Tibial nerve (tissue), 4 donors: ENCODE results near the gene BSPRY. TPM values are rescaled to one million over a fixed set of nuclear protein-coding genes. Genes with fewer than 3 reads are reported as not detected.
"Not testable (repeated sequence)": the region's sequence is repeated elsewhere in the genome, so short reads cannot be mapped to it uniquely, and the experiment has no call there.

Experiments
- DNase-seq, 2 donors: peaks; one replicate each; pipeline ENCODE4 v3.0.0-alpha.2; 2019; ENCODE audit warnings: low spot score in 2 of 2
- H3K27ac ChIP-seq, 4 donors: fragments of 200-600 bp; sonication (generic) in 3 of 4; one replicate each; pipeline ENCODE4 v1.5.1; 2017 to 2019; ENCODE audit warnings: mild to moderate bottlenecking in 1 of 4
- H3K27me3 ChIP-seq, 2 donors: fragments of 200-600 bp; sonication (generic) in 1 of 2; one replicate each; pipeline versions ENCODE4 v1.5.1 to v1.6.0; 2017 to 2019
- H3K36me3 ChIP-seq, 3 donors: fragments of 200-600 bp; sonication (generic); one replicate each; pipeline ENCODE4 v1.5.1; 2018 to 2019
- H3K4me1 ChIP-seq, 4 donors: fragments of 200-600 bp; sonication (generic) in 3 of 4; one replicate each; pipeline ENCODE4 v1.5.1; 2017 to 2019
- H3K4me3 ChIP-seq, 4 donors: fragments of 200-600 bp; sonication (generic) in 3 of 4; one replicate each; pipeline ENCODE4 v1.5.1; 2017 to 2019; ENCODE audit warnings: mild to moderate bottlenecking in 1 of 4, moderate library complexity in 1 of 4
- H3K9me3 ChIP-seq, 4 donors: fragments of 200-600 bp; sonication (generic) in 3 of 4; one replicate each; pipeline ENCODE4 v1.5.1; 2017 to 2019
- EP300 ChIP-seq, 2 donors: sonication (generic); formaldehyde crosslinking; IDR thresholded peaks; one replicate each; pipeline ENCODE4 v1.6.1; 2017; ENCODE audit warnings: antibody characterized with exemption in 2 of 2, mild to moderate bottlenecking in 1 of 2
- POLR2A ChIP-seq, 2 donors: fragments of 450-650 bp; IDR thresholded peaks; one replicate each; pipeline ENCODE4 v1.6.1; 2017; ENCODE audit warnings: antibody characterized with exemption in 2 of 2, mild to moderate bottlenecking in 2 of 2, moderate library complexity in 2 of 2
- WGBS, 2 donors: methylation state at CpG; one replicate each; pipeline ENCODE4 v1.1.5; 2018; 5-methylcytosine and 5-hydroxymethylcytosine counted together
- total RNA-seq, 4 donors: library from RNA; depleted of rRNA; stranded (reverse); fragments of >200 nt; gene quantifications; one replicate each; pipeline ENCODE4 v1.1.0, GENCODE V29; 2016
- TF ChIP-seq, protein P1 (sequence below), 5 experiments: fragments of 200-600 bp in 3 of 5; fragments of 450-650 bp in 2 of 5; sonication (generic) in 3 of 5; IDR thresholded peaks; one replicate each; pipeline ENCODE4 v1.5.1; 2016 to 2019; ENCODE audit warnings: antibody characterized with exemption in 5 of 5, mild to moderate bottlenecking in 3 of 5, moderate library complexity in 2 of 5

The BSPRY gene
- total RNA-seq, 4 donors from 2014 or later: 0.21 to 0.59 (median 0.30) TPM; not detected in 1

DNA sequence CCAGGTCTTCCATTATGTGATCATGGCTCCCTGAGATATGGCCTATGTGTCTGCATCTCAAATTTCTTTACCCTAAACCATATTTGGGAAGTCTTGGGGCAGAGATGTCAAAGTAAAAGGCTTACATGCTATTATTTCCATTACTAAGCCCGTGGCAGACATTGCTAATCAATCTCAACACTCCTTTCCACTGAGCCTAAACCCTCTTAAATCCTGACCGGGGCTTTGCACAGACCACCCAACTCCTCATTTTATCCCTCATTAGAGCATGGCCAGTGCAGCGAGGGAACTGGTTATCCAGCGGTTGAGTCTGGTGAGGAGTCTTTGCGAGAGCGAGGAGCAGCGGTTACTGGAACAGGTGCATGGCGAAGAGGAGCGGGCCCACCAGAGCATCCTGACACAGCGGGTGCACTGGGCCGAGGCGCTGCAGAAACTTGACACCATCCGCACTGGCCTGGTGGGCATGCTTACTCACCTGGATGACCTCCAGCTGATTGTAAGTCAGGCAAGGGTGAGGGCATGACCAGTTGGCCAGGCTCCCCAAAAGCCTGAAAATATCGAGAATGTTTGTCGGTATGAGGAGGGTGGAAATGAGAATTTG, 11.0 kb downstream of the BSPRY start:
- no peak for DNase-seq
- TF ChIP-seq POLR2A (IDR thresholded peaks at IDR 0.05): no peak
- TF ChIP-seq EP300 (IDR thresholded peaks at IDR 0.05): no peak
- TF ChIP-seq, protein P1, sequence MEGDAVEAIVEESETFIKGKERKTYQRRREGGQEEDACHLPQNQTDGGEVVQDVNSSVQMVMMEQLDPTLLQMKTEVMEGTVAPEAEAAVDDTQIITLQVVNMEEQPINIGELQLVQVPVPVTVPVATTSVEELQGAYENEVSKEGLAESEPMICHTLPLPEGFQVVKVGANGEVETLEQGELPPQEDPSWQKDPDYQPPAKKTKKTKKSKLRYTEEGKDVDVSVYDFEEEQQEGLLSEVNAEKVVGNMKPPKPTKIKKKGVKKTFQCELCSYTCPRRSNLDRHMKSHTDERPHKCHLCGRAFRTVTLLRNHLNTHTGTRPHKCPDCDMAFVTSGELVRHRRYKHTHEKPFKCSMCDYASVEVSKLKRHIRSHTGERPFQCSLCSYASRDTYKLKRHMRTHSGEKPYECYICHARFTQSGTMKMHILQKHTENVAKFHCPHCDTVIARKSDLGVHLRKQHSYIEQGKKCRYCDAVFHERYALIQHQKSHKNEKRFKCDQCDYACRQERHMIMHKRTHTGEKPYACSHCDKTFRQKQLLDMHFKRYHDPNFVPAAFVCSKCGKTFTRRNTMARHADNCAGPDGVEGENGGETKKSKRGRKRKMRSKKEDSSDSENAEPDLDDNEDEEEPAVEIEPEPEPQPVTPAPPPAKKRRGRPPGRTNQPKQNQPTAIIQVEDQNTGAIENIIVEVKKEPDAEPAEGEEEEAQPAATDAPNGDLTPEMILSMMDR (IDR thresholded peaks at IDR 0.05): no peak
- H3K4me3 ChIP-seq: no peak overlapping the region
- no peak overlapping the region for H3K27ac ChIP-seq
- no peaks in the 10 kb centered on the region for H3K9me3 ChIP-seq
- H3K27me3 ChIP-seq: no peaks in the 10 kb centered on the region
- H3K4me1 ChIP-seq: no peaks in the 10 kb centered on the region
- 90% methylated on average over 12 to 15 of the region's 15 CpGs for WGBS, 2 donors
- no peaks in the 10 kb centered on the region for H3K36me3 ChIP-seq

DNA sequence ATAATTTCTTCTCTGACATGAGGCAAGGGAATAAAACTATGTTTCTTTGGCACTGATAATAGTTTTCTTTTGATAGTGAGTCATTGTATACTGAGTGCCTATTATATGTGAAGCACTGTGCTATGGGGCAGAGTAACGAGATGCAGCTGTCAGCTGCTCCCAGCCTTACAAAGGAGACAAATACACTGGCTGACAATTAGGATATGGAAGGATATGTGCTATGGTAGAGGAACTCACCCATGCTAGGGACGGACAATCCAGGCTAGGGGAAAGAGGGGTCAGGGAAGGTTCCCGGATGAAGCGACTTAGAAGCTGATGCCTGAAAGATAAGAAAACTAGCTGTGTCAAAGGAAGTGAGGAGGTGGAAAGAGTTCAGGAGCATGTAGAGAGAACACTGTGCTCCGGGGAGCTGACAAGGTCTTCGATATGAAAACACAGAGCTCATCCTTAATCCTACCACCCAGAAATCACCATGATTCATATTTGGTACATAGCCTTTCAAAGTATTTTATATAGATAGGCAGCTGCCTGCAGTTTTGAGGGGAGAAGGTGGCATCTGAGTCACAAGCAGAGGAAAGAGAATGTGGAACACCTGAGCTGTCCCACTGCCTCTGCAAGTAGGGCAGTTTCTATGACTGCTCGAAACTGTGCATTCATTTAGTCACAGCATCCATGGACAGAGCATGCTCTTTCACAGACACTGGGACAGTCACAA, 12.1 kb downstream of the BSPRY start:
- 49 to 58% methylated on average over 7 of the region's 7 CpGs for WGBS, 2 donors
- Histone ChIP-seq H3K4me1 (no peaks in the 10 kb centered on the region), H3K36me3 (no peaks in the 10 kb centered on the region), H3K27me3 (no peaks in the 10 kb centered on the region), H3K27ac (no peak overlapping the region), H3K9me3 (no peaks in the 10 kb centered on the region), H3K4me3 (no peak overlapping the region)
- DNase-seq: no peak
- TF ChIP-seq EP300 (IDR thresholded peaks at IDR 0.05) (no peak), POLR2A (IDR thresholded peaks at IDR 0.05) (no peak)
- TF ChIP-seq, protein P1 (IDR thresholded peaks at IDR 0.05): no peak

DNA sequence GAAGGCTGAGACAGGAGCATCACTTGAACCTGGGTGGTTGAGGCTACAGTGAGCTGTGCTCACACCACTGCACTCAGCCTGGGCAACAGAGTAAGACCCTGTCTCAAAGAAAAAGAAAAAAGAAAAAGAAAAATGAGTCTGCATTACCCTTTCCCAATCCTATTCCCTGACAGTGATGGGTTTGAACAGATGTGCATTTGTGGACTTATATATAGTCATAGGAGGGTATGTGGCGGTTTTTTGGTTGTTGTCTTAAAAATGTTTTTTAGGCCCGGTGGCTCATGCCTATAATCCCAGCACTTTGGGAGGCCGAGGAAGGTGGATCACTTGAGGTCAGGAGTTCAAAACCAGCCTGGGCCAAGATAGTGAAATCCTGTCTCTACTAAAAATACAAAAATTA, 14.0 kb downstream of the BSPRY start:
- Histone ChIP-seq H3K27me3 (no peaks in the 10 kb centered on the region), H3K4me3 (no peak overlapping the region), H3K27ac (no peak overlapping the region), H3K36me3 (no peaks in the 10 kb centered on the region), H3K9me3 (no peaks in the 10 kb centered on the region), H3K4me1 (no peaks in the 10 kb centered on the region)
- no peak for DNase-seq
- TF ChIP-seq POLR2A (IDR thresholded peaks at IDR 0.05) (no peak), EP300 (IDR thresholded peaks at IDR 0.05) (no peak)
- TF ChIP-seq, protein P1 (IDR thresholded peaks at IDR 0.05): no peak
- 86 to 97% methylated on average over 3 of the region's 3 CpGs for WGBS, 2 donors

DNA sequence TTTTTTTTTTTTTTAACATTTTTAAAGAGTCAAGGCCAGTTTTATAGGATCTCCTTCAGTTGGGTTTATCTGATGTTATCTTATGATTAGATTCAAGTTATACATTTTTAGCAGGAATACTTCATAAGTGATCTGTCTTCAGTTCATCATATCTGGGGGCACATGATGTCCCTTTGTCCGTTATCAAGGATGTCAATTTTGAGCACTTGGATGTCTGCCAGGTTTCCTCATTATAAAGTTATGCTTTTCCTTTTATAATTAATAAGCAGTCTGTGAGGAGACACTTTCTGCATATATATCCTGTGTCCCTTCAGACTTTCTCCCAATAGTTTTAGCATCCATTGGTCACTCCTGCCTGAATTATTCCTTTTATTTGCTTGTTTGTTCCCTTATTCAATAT, 15.6 kb downstream of the BSPRY start:
- WGBS, 2 donors: 35 to 48% methylated on average over 1 of the region's 1 CpG
- TF ChIP-seq POLR2A (IDR thresholded peaks at IDR 0.05): no peak
- TF ChIP-seq EP300 (IDR thresholded peaks at IDR 0.05): no peak
- TF ChIP-seq, protein P1 (IDR thresholded peaks at IDR 0.05): no peak
- Histone ChIP-seq H3K36me3 (no peaks in the 10 kb centered on the region), H3K4me1 (no peaks in the 10 kb centered on the region), H3K4me3 (no peak overlapping the region), H3K27ac (no peak overlapping the region), H3K9me3 (no peaks in the 10 kb centered on the region), H3K27me3 (no peaks in the 10 kb centered on the region)
- no peak for DNase-seq

DNA sequence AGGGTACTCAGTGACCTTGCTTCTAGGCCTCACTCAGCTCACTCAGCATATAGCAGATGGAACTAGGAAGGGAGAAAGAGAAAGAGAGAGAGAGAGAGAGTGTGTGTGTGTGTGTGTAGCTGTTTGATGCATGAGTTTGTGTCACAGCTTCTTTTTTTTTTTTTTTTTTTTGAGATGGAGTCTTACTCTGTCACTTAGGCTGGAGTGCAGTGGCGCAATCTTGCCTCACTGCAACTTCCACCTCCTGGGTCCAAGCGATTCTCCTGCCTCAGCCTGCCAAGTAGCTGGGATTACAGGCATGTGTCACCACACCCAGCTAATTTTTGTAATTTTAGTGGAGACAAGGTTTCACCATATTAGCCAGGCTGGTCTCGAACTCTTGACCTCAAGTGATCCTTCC, 16.3 kb downstream of the BSPRY start:
- H3K27ac ChIP-seq, DNase-seq, H3K4me3 ChIP-seq, H3K27me3 ChIP-seq, H3K36me3 ChIP-seq, H3K9me3 ChIP-seq, H3K4me1 ChIP-seq: not testable (repeated sequence)
- whole genome bisulfite sequencing, 2 donors: 82 to 88% methylated on average over 3 of the region's 3 CpGs
